Adipose tissue (tissue), 3 donors: Measurements from ENCODE around the gene TSPAN7. TPM values are rescaled to one million over a fixed set of nuclear protein-coding genes. Genes with fewer than 3 reads are reported as not detected.

ENCODE experiments used
- H3K27ac ChIP-seq: one replicate; pipeline ENCODE4 v1.5.1; 2013; ENCODE audit warnings: low read depth, low read length
- WGBS, 3 donors: extraction: QIAGEN DNeasy Blood & Tissue Kit; methylation state at CpG; one replicate each; pipeline ENCODE4 v1.1.7; 2013; 5-methylcytosine and 5-hydroxymethylcytosine counted together
- polyA plus RNA-seq, 3 donors: library from polyadenylated mRNA; stranded (reverse); fragments of 200-250 nt; gene quantifications; one replicate each; pipeline ENCODE4 v1.2.3, GENCODE V29; 2013
- donor health status: healthy with polysubstance abuse.
- donor health status: Bipolar disorder and iron deficiency.
- donor health status: healthy.

The TSPAN7 gene, protein sequence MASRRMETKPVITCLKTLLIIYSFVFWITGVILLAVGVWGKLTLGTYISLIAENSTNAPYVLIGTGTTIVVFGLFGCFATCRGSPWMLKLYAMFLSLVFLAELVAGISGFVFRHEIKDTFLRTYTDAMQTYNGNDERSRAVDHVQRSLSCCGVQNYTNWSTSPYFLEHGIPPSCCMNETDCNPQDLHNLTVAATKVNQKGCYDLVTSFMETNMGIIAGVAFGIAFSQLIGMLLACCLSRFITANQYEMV
- 10 to 100 TPM; 13.4 to 54.8 (median 29.6) TPM for polyA plus RNA-seq

DNA sequence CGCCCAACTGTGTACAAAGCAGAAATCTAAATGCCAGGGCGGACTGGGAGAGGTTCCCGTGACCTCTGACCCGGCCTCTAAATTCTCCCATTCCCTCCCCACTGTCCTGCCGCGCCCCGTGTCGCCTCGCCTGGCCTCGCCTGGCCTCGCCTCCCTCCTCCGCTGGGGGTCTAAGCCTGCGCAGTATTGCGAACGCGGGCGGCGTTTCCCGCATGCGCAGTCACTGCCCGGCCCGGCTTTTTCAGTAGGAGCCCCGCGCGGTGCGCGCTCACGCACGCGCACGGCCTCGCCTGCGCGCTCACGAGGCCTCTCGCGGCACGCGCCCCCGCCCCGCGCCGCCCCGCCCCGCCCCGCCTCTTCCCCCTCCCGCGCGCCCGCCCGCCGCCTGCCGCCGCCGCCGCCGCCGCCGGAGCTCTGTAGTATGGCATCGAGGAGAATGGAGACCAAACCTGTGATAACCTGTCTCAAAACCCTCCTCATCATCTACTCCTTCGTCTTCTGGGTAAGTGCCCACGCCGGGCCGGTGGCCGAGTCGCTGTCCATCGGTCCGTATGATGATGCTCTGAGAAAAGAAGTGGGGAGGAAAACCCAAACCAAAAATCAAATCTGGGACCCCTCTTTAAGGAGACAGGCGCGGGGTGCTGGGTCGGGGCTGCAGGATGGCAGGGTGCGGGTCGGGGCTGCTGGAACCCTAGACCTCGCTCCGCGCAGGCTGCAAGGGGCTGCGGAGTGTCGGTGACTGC lies at the start of gene TSPAN7:
Gene TSPAN7 (plus strand): TSS at position 417 of the 743 bp plus-strand sequence. CDS start 5 bp downstream, at position 422.
- H3K27ac ChIP-seq, result no peak within 1 kb of the TSS
- 0 to 31% (median 1%) methylated on average over 31 to 74 of the region's 78 CpGs for WGBS, 3 donors

DNA sequence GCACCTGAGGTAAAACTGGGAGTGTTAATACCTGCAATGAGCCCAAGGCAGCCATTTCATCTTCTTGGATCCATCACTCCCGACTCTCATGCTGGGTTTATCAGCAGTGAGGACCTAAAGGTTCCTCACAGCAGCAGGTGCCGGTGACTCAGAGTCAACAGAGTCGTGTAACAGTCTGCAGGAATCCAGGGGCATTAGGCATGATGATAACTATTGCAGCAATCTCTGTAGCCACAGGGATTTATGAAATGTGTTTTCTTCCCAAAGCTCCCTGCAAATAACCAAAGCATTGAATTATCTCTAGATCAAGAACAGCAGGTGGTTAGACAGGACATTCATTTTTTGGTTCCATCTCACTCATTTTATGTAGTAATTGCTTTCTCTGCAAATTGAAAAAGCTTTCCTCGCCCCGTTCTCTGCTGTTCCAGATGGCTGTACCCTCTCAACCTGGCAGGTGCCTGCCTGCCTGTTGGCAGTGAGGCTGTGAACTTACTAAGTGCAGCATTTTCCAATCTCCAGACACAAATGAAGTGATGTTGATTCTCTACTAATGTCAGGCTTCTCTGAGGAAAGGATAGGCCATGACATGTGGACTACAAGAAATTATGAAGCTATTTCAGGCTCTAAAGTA lies 48.1 kb upstream of the TSPAN7 start:
- WGBS, 3 donors, result 50 to 83% (median 81%) methylated on average over 5 of the region's 5 CpGs
- H3K27ac ChIP-seq, result no peak overlapping the region

DNA sequence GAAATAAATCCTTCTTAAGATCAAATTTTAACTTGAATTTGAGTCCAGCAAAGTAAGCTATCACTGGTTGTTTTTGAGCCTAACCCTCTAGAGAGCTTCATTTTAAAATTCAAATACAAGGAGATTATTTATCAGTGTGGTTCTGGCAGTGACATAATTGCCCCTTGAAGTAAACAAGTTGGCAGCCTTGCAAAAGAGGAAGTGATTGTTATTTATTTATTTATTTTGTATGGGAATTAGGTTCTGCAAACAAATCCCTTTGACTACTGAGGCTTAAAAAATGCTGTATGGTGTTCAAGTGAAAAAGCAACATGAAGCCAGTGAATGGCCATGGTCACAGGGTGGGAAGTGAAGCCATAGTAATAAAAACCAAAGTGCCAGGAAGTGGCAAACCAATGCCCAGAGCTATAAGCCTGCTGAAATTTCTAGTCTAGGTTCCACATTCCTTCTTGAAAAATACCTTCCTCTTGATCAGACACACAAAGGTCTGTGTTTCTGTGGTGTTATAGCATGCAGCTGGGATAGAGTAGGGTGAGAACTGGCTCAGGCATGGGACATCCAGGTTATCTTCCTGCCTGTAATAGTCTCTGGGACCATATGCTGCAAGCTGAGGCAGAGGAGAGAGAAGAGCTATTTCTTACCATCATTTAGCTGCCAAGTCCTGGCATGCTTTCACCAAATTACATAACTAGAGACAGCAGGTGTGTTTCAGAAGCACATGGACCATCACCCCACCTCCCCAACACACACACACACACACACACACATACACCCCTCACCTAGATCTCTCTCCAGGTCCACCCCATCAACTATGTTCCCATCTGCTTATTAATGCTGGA lies 47.1 kb upstream of the TSPAN7 start:
- H3K27ac ChIP-seq, result no peak overlapping the region

DNA sequence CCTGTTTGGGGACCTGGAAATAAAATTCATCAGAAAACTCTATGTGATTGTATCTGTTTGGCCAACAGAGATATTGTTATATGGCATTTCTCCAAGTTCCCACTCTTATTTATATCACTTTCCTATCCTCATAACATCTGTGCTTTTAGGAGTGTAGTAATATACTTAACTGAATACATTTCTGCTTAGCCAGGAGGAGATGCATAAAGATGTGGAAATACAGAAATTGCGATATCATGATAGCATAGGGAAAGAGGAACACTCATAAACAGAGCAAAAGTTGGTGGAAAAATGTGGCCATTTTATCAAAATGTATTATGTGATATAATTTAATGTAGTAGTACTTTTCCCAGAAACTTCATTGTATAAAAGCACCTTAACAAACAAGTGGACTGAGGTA lies 46.1 kb upstream of the TSPAN7 start:
- no peak overlapping the region for H3K27ac ChIP-seq
- 47 to 69% (median 62%) methylated on average over 1 of the region's 1 CpG for WGBS, 3 donors

DNA sequence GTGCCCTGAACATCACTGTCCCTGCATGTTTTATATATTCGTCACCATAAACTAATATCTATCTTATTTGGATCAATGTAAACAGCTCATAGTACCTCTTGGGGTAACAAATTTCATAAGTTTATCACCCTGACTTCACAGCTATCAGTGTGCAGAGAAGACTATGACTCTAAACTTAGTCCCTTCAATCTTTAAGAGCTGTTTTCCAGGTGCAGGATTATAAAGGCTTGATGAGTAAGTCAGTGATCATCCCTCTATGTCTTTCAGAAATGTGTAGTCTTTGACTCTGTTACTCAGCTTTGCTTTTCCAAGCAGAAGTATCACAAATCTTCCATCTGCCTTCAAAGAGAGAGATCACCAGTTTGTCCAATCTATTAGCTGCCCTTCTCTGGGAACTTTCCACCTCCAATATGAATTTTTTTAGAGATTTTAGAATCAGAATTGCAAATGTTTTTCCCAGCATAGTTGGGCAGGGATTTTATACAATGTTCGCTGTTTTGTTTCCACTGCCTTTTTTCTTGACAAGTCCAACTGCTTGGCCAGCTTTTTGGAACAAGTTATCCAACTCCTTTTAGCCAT lies 45.1 kb upstream of the TSPAN7 start:
- H3K27ac ChIP-seq, result no peak overlapping the region
- WGBS, 3 donors, result 52 to 91% (median 79%) methylated on average over 2 of the region's 2 CpGs

DNA sequence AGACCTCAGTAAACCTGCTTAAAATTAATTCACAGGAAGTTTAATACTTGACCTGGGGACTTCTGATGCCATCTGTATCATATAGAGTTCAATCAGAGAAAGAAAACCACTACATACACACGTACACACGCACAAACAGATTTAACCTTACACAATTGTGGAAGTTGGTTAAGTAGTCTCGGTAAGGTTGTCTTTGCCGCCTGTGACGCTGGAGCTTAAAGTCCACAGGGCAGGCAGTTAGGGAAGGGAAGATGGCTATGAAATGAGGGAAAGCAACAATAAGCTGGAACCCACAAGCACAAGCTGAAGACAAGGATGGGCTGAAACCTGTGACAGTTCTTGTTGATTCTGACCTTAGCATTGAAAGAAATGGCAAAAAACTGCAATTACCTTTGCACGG lies 41.7 kb upstream of the TSPAN7 start:
- WGBS, 3 donors, result 67 to 90% (median 75%) methylated on average over 6 of the region's 6 CpGs
- no peak overlapping the region for H3K27ac ChIP-seq

DNA sequence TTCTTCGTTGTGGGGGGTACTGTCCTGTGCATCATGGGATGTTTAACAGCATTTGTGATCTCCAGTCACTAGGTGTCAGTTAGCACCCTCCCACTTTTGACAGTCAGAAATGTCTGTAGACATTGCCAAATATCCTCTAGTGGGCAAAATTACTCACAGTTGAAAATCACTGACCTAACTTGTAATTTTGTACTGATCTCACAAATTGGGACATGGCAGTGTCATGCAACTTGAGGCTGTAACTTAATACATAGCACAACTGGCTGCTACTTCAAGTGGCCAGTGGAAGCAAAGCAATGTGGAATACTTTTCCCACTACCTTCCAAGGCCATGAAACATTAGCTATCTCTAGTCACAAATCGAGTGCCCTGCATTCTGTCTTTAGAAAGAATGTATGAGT lies 23.2 kb upstream of the TSPAN7 start:
- 18 to 54% (median 37%) methylated on average over 2 of the region's 2 CpGs for WGBS, 3 donors
- H3K27ac ChIP-seq, result no peak overlapping the region

DNA sequence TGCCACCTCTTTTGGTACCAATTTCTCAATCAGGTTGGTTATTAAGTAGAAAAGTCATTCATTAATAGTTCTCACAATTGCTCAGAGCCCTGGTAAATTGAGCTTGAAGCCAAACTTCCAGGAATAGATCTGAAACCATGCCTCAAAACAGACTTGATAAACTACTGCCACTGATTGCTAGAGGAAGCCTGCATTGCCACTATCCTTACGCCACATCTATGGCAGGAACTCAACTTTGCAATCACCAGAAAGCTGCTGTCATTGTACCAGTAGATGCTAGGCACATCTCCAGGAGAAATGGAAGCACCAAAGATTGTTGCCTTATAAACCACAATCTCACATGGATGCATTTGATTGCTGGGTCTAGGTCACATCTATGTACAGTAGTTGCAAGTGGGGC lies 21.6 kb upstream of the TSPAN7 start:
- WGBS, 3 donors, result 56 to 100% (median 87%) methylated on average over 1 of the region's 1 CpG
- H3K27ac ChIP-seq, result no peak overlapping the region

DNA sequence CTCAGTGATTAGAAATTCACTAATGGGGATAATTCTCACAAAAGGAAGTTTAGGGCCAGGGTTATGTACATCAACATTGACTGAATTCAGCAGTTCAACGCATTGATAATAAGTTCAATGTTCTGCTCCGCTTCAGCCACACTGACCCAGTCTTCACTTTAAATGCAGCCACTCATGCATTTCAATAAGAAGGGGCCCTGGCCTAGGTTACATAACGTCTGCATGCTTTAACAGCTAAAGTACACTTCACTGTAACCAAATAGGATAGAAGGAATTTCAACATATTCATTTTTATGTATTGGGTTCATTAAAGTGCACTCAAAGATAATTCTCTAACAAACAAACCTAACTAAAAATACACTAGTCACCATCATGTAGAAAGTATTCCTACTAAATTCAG lies 12.8 kb upstream of the TSPAN7 start:
- 65 to 85% (median 77%) methylated on average over 3 of the region's 3 CpGs for WGBS, 3 donors
- no peak overlapping the region for H3K27ac ChIP-seq

DNA sequence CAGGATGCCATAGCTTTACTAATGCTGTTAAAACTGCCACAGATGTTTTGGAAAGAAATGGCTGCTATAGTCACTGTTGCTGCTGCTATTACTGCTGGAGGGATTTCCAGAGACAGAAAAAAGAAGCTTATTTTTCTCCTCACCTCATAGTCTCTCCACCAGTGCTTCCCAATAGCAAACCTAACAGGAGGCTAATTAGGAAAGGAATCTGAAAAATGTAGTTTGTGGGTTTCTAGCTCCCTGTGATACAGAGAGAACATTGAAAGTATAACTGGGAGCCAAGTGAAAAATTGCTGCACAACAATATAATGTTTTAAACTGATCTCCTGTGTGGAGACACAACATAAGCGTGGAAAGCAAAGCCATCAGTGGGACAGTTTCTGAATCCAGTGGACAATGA lies 8.6 kb upstream of the TSPAN7 start:
- no peak overlapping the region for H3K27ac ChIP-seq
- 79 to 95% (median 93%) methylated on average over 1 of the region's 1 CpG for WGBS, 3 donors

DNA sequence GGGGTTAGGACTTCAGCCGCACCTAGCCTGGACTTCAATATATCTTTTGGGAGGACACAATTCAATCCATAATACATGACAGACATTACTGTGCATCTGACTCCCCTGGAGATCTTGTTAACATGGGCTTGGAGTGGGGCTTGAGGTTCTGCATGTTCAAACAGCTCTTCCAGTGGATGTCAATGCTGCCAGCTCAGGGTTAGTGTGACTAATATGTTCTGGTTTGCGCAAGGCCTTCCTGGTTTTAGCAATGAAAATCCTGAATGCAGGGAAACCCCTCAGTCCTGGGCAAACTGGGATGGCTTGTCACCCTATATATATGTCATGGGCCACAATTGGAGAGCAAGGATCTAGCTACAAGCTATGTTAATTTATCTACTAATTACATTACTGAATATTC lies 2.7 kb upstream of the TSPAN7 start:
- no peak overlapping the region for H3K27ac ChIP-seq
- WGBS, 3 donors, result 88 to 97% (median 92%) methylated on average over 2 of the region's 2 CpGs

DNA sequence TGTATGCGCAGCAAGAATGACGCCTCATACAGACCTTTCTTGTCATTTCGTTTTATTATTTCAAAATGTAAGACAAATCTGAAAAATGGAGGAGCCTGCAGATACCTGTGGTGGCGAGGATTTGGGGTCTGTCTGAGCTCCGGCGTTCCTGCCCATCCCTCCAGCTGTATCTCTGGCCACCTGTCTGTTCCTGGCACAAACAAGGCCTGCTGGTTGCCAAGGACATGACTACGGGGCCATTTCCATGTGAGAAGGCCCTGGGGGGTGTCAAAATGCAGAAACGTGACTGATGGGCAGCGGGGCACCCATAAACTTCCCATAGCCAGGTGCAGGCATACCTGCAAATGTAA lies 591 bp upstream of the TSPAN7 start:
- 33 to 53% (median 44%) methylated on average over 9 of the region's 9 CpGs for WGBS, 3 donors
- H3K27ac ChIP-seq, result no peak overlapping the region

DNA sequence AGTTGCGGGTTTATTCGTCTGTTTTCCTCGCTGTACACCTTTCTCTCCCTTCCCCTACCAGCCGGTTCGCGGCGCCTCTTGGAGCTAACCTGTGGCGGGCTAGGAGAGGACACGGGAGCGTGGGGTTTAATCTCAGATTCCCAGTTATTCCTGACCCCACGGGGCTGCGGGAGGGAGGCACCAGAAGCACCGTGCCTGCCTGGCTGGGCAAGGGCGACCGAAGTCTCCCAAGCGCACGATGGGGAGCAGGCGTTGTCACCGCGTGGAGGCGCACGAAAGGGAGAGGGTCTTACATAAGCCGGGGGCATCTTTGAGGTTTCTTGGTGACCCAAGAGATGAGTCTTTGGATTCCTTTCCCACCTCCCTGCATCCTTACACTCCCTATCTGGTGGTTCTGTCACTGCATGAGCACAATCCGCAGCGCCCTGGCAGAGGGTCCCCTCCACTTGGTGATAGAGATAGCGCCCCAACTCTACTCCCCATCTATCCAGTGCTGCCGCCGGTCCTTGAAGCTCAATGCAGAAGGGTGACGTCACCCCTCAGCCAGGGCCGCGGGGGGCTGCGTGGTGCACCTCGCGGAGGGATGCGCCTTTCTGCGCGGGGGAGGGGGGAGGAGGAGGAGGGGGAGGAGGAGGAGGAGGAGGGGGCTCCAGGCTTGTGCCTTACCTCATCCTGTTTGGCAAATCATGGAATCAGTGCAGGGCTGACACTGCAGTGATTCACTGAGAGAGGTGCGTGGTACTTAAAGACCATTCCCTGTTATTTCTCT lies 793 bp downstream of the TSPAN7 start:
- WGBS, 3 donors, result 0 to 42% (median 3%) methylated on average over 19 to 32 of the region's 38 CpGs
- no peak overlapping the region for H3K27ac ChIP-seq

DNA sequence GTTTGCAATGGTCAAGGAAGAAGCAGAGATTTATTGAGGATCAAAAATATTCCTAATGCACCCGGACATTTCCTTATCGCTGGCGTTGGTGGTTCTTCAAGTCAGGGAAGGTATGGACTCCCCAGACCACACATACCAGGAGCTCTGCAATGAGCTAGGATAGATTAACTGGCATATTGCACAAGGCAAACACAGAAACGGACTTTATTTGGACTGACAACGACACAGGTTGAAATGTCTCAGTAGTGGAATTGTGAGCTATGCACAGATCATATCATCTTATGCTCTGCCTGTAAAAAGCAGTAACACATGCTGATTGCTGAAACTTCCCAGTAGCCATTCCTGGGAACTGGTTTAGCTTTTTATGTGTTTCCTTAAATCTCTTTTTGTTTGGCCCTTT lies 1.7 kb downstream of the TSPAN7 start:
- 10 to 43% (median 41%) methylated on average over 5 of the region's 5 CpGs for WGBS, 3 donors
- no peak overlapping the region for H3K27ac ChIP-seq

DNA sequence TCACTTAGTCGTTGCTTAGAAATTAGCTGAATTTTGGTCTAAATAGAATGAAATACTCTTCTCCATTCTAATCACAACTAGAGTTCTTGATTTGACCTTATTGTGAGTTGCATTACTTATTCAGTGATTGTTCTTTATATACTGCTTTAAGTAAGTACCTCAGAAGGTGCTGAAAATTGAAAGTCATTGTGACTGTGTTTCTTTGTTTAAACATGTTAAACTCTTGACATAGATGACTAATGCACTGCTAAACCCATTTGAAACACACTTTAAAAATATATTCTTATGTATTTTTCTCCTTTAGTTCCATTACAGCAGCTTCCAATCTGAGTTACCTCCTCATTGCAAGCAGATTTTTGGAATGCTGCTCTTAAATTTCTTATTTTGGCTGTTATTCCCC lies 9.1 kb downstream of the TSPAN7 start:
- no peak overlapping the region for H3K27ac ChIP-seq
- WGBS, 3 donors, result 80 to 86% (median 85%) methylated on average over 1 of the region's 1 CpG

DNA sequence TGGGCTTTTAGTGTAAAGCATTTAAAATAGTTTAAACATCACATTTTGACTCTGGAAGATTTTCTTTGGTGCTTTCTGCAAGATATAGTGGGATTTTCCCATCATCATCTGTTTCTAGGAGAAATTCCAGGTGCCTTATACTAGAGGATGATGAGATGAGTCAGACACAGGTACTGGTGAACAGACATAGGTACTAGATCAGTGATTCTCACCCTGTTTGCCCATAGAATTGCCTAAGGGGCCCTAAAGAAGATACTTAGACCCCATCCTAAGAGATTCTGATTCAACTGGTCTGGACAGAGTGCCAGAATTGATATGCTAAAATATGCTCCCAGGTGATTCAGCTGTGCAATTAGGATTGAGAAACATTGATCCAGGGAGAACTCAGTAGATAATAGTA lies 9.7 kb downstream of the TSPAN7 start:
- no peak overlapping the region for H3K27ac ChIP-seq

DNA sequence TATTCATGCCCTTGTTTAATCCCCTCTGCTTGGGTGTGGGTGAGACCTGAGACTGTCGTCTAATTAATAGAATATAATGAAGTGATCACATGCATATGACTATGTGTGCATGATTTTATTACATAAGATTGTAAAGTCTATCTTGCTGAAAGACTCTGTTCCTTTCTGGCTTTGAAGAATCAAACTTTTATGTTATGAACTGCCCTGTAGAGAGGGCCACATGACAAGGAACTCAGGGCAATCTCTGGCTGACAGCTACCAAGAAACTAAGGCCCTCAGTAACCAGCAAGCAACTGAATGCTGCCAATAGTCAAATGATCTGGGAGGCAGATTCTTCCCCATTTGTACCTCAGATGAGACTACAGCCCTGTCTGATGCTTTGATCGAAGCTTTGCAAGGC lies 13.5 kb downstream of the TSPAN7 start:
- H3K27ac ChIP-seq, result no peak overlapping the region
- WGBS, 3 donors, result 85 to 100% (median 95%) methylated on average over 2 of the region's 2 CpGs

DNA sequence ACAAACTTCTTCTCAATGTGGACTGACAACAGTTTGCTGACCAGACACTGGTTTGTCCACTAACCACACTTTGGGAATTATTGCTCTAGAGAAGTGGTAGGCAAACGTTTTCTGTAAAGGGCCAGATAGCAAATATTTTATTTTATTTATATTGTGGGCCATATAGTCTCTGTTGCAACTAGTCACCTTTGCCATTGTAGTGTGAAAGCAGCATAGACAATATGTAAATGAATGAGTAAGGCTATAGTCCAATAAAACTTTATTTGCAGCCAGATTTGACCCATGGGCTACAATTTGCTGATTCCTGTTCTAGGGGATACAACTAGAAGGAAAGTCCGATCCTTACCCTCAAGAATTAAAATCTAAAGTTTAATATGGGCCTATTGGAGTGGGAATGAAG lies 14.5 kb downstream of the TSPAN7 start:
- WGBS, 3 donors, result 73 to 89% (median 84%) methylated on average over 2 of the region's 2 CpGs
- no peak overlapping the region for H3K27ac ChIP-seq
